Stimulated activated naive CD8-positive, alpha-beta T cell treated with anti-CD3 and anti-CD28 coated beads, Interleukin-15, Interleukin-2, amounts not matched to agents 100 ng/mL and 50 ng/mL, for 24 hours (primary cell): ENCODE data around the gene TNFRSF8.

Experiments
- H3K27ac Mint-ChIP-seq: one replicate; pipeline ENCODE4 v1.8.0; 2021; ENCODE audit warnings: mild to moderate bottlenecking, mixed read lengths
- H3K27me3 Mint-ChIP-seq: one replicate; pipeline ENCODE4 v1.8.0; 2021; ENCODE audit warnings: mixed read lengths
- H3K36me3 Mint-ChIP-seq: one replicate; pipeline ENCODE4 v1.8.0; 2021; ENCODE audit warnings: low read depth, mixed read lengths
- H3K4me1 Mint-ChIP-seq: one replicate; pipeline ENCODE4 v1.8.0; 2021; ENCODE audit warnings: low read depth, mixed read lengths
- H3K4me3 Mint-ChIP-seq: one replicate; pipeline ENCODE4 v1.8.0; 2021; ENCODE audit warnings: mild to moderate bottlenecking, mixed read lengths
- H3K9me3 Mint-ChIP-seq: one replicate; pipeline ENCODE4 v1.8.0; 2021; ENCODE audit warnings: mixed read lengths

Gene TNFRSF8

DNA sequence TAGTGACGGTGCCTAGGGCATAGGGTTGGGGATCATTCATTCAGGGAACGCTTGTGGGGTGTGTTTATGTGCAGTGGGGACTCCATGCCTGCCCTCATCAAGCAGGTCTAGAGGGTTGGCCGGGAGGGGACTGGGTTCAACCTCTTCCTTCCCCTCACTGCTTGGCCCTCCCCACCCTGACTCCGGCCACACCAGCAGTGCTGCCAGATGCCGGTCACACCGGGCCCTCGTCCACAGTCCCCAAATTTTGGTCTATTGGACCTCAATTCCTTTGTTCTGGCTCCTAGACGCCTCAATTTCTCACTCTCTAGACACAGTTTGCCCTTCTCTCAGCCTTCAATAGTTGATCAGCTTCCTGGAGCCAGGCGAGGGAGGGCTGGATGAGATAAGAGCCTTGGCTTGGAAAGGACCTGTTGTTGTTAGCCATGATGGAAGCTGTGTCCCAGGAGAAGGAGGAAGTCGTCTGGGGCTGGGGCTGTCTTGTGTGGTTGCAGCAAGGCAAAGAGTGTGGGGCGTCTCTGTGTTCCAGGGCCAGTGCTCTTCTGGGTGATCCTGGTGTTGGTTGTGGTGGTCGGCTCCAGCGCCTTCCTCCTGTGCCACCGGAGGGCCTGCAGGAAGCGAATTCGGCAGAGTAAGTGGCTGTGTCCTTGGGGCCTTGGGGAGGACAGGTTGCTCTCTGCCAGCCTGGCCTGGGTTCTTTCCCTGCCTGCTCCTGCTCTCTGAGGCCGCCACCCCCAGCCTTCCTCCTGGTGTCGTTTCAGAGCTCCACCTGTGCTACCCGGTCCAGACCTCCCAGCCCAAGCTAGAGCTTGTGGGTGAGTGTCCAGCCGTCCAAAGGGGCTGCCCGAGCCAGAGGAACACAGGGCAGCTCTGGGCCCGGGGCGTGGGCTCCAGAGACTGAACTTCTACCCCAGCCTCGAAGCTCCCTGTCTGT lies 62.6 kb downstream of the TNFRSF8 start:
- H3K9me3 Mint-ChIP-seq, result no peaks in the 10 kb centered on the region
- H3K4me3 Mint-ChIP-seq, result no peak overlapping the region
- peaks cover 62% of the 10 kb centered on the region for H3K4me1 Mint-ChIP-seq
- peaks cover 8% of the 10 kb centered on the region for H3K27me3 Mint-ChIP-seq
- no peaks in the 10 kb centered on the region for H3K36me3 Mint-ChIP-seq
- H3K27ac Mint-ChIP-seq, result peak overlapping the region; percentile 69

DNA sequence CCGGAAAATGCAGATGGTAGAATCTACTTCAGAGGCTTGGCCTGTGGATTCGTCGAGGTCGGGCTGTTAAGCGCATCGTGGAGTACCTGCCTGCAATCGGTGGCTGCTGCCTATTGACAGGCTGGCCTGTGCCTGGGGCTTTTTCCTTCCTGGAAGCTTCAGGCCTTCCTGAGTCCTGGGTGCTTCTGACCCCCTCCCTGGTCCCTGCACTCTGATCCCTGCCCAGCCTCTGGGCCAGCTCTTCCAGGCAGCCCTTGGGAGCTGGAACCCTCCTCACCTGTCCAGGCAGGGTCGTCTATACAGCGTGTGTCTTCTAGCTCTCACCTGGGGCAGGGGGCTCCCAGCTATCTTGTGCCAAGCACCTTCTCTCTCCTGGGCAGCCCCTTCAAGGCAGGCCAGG lies 63.7 kb downstream of the TNFRSF8 start:
- peak overlapping the region; percentile 96 for H3K27ac Mint-ChIP-seq
- H3K4me1 Mint-ChIP-seq, result peaks cover 52% of the 10 kb centered on the region
- peaks cover 2% of the 10 kb centered on the region for H3K27me3 Mint-ChIP-seq
- H3K4me3 Mint-ChIP-seq, result no peak overlapping the region
- H3K36me3 Mint-ChIP-seq, result no peaks in the 10 kb centered on the region
- H3K9me3 Mint-ChIP-seq, result no peaks in the 10 kb centered on the region

DNA sequence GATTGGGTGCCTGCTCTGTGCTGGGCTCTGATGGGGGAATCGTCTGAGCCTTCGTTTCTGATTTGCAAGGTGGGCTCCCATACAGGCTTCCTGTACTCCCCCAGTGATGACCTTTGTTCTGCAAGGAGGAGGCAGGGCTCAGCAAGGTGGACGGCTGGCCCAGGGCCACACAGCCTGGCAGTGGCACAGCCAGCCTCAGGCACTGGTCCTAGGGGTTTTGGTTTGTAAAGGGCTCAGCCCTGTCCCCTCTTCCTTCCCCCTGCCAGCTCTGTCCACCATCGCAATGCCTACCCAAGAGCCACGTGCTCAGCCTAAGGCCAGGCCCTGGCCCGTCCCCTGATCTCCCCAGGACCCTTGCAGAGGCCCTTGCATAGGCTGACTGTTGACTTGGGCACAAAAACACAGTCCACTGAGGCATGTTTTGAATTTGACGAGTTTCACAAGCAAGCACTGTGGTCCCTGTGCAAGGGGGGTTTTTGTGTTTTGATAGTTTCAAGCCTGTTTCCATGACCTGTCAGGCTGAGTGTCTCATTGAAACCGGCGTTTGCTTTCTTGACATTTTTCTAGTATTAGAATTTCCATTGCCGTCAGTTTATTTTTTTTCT lies 64.2 kb downstream of the TNFRSF8 start:
- Mint-ChIP-seq H3K27ac (peak overlapping the region; percentile 96), H3K9me3 (no peaks in the 10 kb centered on the region), H3K4me1 (peaks cover 56% of the 10 kb centered on the region), H3K4me3 (peak overlapping the region; percentile 72), H3K27me3 (no peaks in the 10 kb centered on the region), H3K36me3 (no peaks in the 10 kb centered on the region)

DNA sequence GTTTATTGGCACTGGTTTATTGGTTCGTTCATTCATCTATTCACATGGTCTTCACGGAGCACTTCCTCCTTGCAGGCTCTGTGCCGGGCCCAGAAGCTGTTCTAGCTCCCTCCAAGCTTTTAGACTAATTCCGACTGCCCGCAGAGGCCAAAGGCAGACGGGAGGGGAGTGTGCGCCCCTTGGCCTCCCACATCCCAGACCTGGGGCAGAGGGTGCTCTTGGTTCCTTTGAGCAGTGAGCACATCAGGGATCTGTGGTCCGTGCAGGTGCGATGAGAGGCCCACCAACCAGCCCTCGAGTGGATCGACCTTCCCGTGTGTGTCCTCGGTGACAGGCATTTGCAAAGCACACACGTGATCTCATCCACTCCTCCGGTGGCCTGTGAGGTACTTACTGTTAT lies 65.0 kb downstream of the TNFRSF8 start:
- H3K27ac Mint-ChIP-seq, result peak overlapping the region; percentile 96
- H3K4me3 Mint-ChIP-seq, result peak overlapping the region; percentile 72
- no peaks in the 10 kb centered on the region for H3K9me3 Mint-ChIP-seq
- peaks cover 64% of the 10 kb centered on the region for H3K4me1 Mint-ChIP-seq
- H3K36me3 Mint-ChIP-seq, result no peaks in the 10 kb centered on the region
- no peaks in the 10 kb centered on the region for H3K27me3 Mint-ChIP-seq

DNA sequence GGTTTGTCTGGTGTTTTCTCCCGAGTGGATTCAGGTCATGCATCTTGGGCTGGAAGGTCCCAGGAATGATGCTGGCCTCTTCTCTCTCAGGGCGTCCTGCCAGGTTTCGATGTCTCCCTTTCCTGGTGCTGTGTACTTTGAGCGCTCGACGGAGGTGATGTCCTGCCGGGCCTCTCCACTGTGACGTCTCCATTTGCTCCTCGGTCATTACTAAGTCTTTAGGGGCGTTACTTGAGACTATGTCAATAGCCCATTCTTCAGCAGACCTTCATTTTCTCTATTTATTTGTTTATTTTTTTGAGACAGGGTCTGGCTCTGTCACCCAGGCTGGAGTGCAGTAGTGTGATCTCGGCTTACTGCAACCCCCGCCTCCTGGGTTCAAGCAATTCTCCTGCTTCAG lies 66.5 kb downstream of the TNFRSF8 start:
- H3K27me3 Mint-ChIP-seq, result no peaks in the 10 kb centered on the region
- H3K27ac Mint-ChIP-seq, result peak overlapping the region; percentile 10

DNA sequence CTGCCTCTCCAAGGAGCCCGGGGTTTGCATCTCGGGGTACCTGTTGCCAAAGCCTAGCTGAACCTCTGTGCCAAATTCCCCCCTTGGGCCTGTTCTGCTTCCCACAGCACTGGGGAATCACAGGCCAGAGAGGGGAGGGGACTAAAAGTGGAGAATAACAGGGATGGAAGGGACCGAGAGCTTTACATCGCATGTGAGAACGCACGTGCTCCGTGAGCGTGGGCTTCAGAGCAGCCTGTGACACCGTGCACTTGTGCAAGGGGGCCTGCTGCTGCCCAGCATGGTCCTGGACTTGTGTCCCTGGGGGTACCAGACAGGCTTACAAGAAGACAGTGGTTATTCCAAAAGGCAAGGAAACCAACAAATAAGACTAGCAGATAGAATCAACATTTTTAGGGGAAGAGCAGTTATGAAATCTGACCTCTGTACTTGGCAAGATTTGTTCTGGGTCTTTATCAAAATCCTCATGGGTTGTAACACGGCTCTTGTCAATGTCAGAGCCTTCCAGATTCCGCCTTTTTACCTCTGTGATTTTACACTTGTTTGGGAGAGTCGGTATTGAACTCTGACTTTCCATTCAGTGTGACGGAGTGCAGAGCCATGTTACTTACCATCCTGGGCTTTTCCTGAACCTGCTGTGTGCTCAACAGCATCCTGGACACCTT lies 67.5 kb downstream of the TNFRSF8 start:
- Mint-ChIP-seq H3K27ac (peak overlapping the region; percentile 36), H3K36me3 (no peaks in the 10 kb centered on the region), H3K4me1 (peaks cover 59% of the 10 kb centered on the region), H3K9me3 (no peaks in the 10 kb centered on the region), H3K4me3 (no peak overlapping the region), H3K27me3 (no peaks in the 10 kb centered on the region)

More for the DNA sequence above, 66.5 kb downstream of the TNFRSF8 start:
- Mint-ChIP-seq H3K9me3 (no peaks in the 10 kb centered on the region), H3K4me3 (no peak overlapping the region), H3K36me3 (no peaks in the 10 kb centered on the region), H3K4me1 (peaks cover 68% of the 10 kb centered on the region)

DNA sequence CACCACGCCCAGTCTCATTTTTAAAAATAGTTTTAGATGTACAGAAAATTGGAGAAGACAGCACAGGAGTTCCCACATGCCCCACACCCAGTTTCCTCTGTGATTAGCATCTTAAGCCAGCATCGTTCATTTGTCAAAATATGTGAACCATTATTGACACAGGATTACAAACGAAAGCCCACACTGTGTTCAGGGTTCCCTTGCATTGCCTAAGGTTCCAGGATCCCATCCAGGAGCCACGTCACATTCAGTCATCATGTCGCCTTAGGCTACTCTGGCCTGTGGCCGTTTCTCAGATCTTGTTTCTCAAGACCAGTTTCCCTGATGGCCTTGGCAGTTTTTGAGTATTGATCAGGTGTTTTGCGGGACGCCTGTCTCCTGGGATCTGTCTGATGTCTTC lies 69.0 kb downstream of the TNFRSF8 start:
- no peaks in the 10 kb centered on the region for H3K36me3 Mint-ChIP-seq
- no peaks in the 10 kb centered on the region for H3K27me3 Mint-ChIP-seq
- peaks cover 44% of the 10 kb centered on the region for H3K4me1 Mint-ChIP-seq
- peak overlapping the region; percentile 87 for H3K27ac Mint-ChIP-seq
- no peaks in the 10 kb centered on the region for H3K9me3 Mint-ChIP-seq
- H3K4me3 Mint-ChIP-seq, result no peak overlapping the region

DNA sequence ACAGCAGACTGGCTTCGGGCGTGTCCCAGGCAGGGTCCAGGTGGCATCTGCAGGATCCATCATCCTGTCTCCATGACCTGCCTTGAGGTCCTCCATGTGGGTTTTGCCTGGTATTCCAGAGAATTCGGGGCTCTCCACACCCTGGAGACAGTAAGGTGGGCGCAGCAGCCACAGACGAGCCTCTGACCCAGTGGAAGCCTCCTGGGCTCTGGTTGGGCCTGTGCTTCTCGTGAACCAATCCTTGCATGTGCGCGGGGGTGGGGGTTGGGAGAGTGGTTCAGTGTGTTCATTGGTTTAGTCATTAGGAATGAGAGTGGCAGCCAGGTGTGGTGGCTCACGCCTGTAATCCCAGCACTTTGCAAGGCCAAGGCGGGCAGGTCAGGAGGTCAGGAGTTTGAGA lies 71.6 kb downstream of the TNFRSF8 start:
- Mint-ChIP-seq H3K4me1 (peaks cover 30% of the 10 kb centered on the region), H3K27ac (no peak overlapping the region)

DNA sequence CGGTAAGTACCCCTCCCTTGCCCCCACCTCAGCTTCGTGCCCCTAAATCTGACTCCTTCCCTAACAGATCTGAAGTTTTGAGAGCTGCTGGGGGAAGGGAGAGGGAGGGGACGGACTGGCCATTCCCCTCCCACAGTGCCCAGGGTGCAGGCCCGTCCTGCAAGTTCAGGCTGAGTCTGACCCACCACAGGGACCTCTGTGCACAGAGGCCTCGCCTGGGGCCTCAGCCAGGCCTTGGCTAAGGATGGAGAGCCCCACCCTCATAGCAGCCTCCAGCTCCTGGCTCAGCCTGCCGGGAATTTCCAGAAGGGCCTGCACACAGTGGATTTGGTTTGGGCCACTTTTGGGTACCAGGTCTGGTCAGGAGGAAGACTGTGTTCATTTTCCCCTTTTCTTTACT lies 72.5 kb downstream of the TNFRSF8 start:
- Mint-ChIP-seq H3K4me3 (no peak overlapping the region), H3K36me3 (no peaks in the 10 kb centered on the region), H3K27me3 (no peaks in the 10 kb centered on the region), H3K9me3 (no peaks in the 10 kb centered on the region), H3K27ac (no peak overlapping the region), H3K4me1 (peaks cover 25% of the 10 kb centered on the region)

More for the DNA sequence above, 71.6 kb downstream of the TNFRSF8 start:
- no peaks in the 10 kb centered on the region for H3K36me3 Mint-ChIP-seq
- no peak overlapping the region for H3K4me3 Mint-ChIP-seq
- H3K9me3 Mint-ChIP-seq, result no peaks in the 10 kb centered on the region
- no peaks in the 10 kb centered on the region for H3K27me3 Mint-ChIP-seq

DNA sequence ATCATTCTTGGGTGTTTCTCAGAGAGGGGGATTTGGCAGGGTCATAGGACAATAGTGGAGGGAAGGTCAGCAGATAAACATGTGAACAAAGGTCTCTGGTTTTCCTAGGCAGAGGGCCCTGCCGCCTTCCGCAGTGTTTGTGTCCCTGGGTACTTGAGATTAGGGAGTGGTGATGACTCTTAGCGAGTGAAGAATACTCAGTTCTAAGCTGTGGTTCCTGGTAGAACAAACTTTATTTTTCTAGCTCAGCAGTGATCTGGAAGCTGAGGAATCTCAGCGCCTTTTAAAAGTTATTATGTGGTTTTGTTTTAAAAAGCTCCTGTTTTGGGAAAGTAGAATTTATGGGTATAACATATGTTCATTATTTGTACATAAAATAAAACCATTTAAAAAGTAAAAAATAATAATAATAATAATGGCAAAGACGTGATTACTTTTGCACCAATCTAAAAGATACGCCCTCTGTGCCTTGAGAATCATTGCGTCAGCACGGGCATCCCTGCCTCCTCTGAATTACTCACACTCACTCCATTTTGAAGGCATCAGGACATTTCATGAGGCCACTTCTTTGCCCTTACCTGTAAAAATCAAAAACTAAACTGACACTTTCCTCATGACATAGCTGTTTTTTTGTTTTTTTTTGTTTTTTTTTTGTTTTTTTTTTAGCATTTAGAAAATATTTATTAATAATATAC lies 74.0 kb downstream of the TNFRSF8 start:
- Mint-ChIP-seq H3K4me3 (no peak overlapping the region), H3K27ac (no peak overlapping the region), H3K9me3 (no peaks in the 10 kb centered on the region), H3K27me3 (no peaks in the 10 kb centered on the region), H3K4me1 (peaks cover 19% of the 10 kb centered on the region), H3K36me3 (no peaks in the 10 kb centered on the region)

DNA sequence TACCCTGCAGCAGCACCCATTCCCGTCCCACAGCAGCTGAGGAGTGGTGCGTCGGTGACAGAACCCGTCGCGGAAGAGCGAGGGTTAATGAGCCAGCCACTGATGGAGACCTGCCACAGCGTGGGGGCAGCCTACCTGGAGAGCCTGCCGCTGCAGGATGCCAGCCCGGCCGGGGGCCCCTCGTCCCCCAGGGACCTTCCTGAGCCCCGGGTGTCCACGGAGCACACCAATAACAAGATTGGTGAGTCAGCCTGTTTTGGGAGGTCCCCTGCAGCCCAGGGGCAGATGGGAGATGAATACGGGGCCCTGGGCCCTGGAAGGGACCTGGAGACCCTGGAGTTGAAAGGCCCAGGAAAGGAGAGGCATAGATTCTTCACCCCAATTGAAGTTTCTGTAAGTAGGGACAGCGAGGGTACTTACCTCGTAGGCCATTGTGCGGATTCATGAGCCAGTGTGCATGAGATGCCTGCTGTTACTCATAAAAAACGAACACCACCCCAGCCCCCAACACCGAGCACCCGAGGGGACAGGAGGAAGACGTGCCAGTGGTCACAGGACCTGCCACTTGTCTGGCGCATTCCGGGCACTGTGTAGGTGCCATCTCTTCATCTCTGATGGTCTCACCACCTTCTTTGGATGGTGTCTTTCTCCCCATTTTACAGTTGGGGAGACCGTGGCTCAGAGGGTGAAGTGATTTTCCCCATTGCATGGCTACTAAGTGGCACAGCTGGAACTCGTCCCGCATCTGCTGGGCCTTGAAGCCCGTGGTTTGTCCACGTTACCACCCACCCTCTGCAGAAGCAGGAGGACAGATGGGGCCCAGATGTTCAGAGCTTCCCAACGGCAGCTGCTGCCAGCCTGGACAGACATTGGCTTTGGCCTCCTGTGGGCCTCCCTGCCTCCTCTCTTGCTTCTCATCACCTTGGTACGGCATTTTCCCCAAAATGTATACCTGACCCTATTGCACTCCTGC lies 75.4 kb downstream of the TNFRSF8 start:
- H3K9me3 Mint-ChIP-seq, result no peaks in the 10 kb centered on the region
- H3K27ac Mint-ChIP-seq, result peak overlapping the region; percentile 21
- H3K36me3 Mint-ChIP-seq, result no peaks in the 10 kb centered on the region
- no peaks in the 10 kb centered on the region for H3K27me3 Mint-ChIP-seq
- peaks cover 15% of the 10 kb centered on the region for H3K4me1 Mint-ChIP-seq
- H3K4me3 Mint-ChIP-seq, result no peak overlapping the region

DNA sequence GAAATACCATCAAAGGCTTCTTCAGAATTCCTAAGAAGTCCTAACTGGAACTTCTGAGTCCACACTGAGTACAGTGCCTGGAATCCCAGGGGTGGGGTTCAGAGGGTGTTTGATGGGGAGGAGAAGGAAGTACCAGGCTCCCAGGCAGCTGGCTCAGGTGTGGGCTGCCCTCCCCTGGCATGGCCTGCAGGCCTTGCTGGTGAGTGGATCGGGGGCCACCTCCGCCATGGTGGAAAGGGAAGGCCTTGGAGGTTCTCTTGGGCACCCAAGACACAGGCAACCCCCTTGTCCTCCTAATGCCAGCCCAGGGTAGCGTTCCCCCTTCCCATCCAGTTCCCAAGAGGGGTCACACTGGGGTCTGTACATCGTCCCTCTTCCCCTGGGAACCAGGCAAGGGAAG lies 76.9 kb downstream of the TNFRSF8 start:
- Mint-ChIP-seq H3K36me3 (no peaks in the 10 kb centered on the region), H3K9me3 (no peaks in the 10 kb centered on the region), H3K27me3 (no peaks in the 10 kb centered on the region), H3K4me1 (peaks cover 28% of the 10 kb centered on the region), H3K4me3 (no peak overlapping the region), H3K27ac (no peak overlapping the region)

DNA sequence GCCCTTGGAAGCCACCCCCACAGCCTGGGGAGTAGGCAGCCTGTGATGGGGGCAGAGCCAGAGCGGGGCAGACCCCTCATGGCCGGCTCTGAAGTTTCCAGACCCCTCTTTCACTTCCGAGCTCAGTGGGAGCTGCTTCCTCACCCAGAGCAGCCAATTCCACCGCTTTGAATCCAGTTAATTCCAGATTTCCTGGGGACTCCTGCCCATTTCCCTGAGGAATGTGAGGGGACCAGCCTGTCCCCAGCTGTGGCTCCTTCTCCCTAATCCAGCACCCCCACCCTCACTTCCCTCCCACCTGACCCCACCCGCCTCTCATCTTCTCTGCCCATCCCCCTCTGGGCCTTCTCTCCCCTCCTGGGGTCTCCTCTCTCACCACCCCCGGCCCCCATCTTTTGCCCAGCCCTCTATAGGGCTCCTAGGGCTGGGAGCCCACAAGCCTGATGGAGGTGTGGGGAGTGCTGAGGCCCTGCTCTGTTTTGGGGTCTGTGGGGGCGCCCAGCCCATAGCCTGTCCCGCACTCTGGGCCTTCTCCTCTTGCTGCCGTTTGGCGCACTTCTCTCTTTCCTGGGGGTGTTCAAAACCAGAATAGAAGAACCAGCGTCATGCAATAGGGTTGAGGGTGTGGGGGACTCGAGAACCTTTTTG lies 77.5 kb downstream of the TNFRSF8 start:
- Mint-ChIP-seq H3K4me1 (peaks cover 33% of the 10 kb centered on the region), H3K9me3 (no peaks in the 10 kb centered on the region), H3K4me3 (no peak overlapping the region), H3K27me3 (no peaks in the 10 kb centered on the region), H3K27ac (no peak overlapping the region), H3K36me3 (no peaks in the 10 kb centered on the region)
